Activated CD4-positive, CD25-positive, alpha-beta regulatory T cell (primary cell): ENCODE data around the gene LCE2A.

ENCODE experiments used
- DNase-seq, 4 experiments: peaks; one replicate each; lab custom pipeline; 2025; lab: John Stamatoyannopoulos, UW

LCE2A gene

GRCh38 chr1:152743371-152744145 lies 45.4 kb downstream of the LCE2A start:
- no peak for DNase-seq

- no peak for DNase-seq
These were observed 47.2 kb downstream of the LCE2A start for GRCh38 chr1:152745289-152745704.

GRCh38 chr1:152745765-152746444 lies 47.8 kb downstream of the LCE2A start:
- DNase-seq = no peak

GRCh38 chr1:152747831-152748230 lies 49.7 kb downstream of the LCE2A start:
- no peak for DNase-seq
